ENCODE results near the gene APOE.
A peak's percentile ranks its signal among the peaks of the same experiment; 100 is the strongest.

Gene APOE

GRCh38 chr19:44954649-44955504, 49.3 kb downstream of the APOE start, which contains the start of gene CLPTM1:
CLPTM1 (plus strand) TSS chr19:44955380; CDS start chr19:44955396, 16 bp downstream.
- peak; percentile 97 for DNase-seq

- DNase-seq: no peak
Observed at GRCh38 chr19:44955505-44956439, 50.2 kb downstream of the APOE start.

- DNase-seq: no peak
Observed at GRCh38 chr19:44957526-44957925, 51.9 kb downstream of the APOE start.

GRCh38 chr19:44958090-44958489, 52.5 kb downstream of the APOE start:
- DNase-seq: no peak

All from islet precursor cell (in vitro differentiated cells).